Mesenchymal stem cell (in vitro differentiated cells and primary cell): ENCODE data around the gene KRT20.

Experiments
- DNase-seq: peaks from one replicate; pipeline ENCODE4 v3.0.0-alpha.2; 2013
- H2AFZ ChIP-seq: one replicate; pipeline ENCODE4 v1.6.1; 2013; ENCODE audit warnings: low read depth, mild to moderate bottlenecking, control low read depth, inconsistent platforms, low read length, moderate library complexity
- H2AK5ac ChIP-seq: 2 replicates; pipeline ENCODE4 v1.6.1; 2013; ENCODE audit warnings: low read length, moderate library complexity, mild to moderate bottlenecking, inconsistent platforms; ENCODE audit not compliant: severe bottlenecking
- H2BK120ac ChIP-seq: one replicate; pipeline ENCODE4 v1.6.1; 2013; ENCODE audit warnings: low read depth, mild to moderate bottlenecking, inconsistent platforms, low read length, moderate library complexity
- H2BK12ac ChIP-seq, 2 experiments: one replicate each; pipeline ENCODE4 v1.6.1; 2013; ENCODE audit warnings: inconsistent platforms in 2 of 2, low read length in 2 of 2, mild to moderate bottlenecking in 2 of 2, moderate library complexity in 2 of 2, control low read depth in 1 of 2
- H2BK15ac ChIP-seq: one replicate; pipeline ENCODE4 v1.6.1; 2013; ENCODE audit warnings: mild to moderate bottlenecking, low read depth, inconsistent platforms; ENCODE audit not compliant: poor library complexity, severe bottlenecking
- H2BK5ac ChIP-seq: 2 replicates; pipeline ENCODE4 v1.6.1; 2013; ENCODE audit warnings: low read depth, mild to moderate bottlenecking, low read length, control low read depth, inconsistent platforms; ENCODE audit not compliant: poor library complexity, severe bottlenecking
- H3K14ac ChIP-seq, 2 experiments: one replicate each; pipeline ENCODE4 v1.6.1; 2013; ENCODE audit warnings: inconsistent platforms in 2 of 2, low read length in 2 of 2, control low read depth in 1 of 2, mild to moderate bottlenecking in 1 of 2, moderate library complexity in 1 of 2
- H3K18ac ChIP-seq, 2 experiments: one replicate each; pipeline ENCODE4 v1.6.1; 2013; ENCODE audit warnings: inconsistent platforms in 2 of 2, low read length in 2 of 2, control low read depth in 1 of 2, low read depth in 1 of 2, mild to moderate bottlenecking in 1 of 2
- H3K23ac ChIP-seq, 2 experiments: one replicate each; pipeline ENCODE4 v1.6.1; 2013; ENCODE audit warnings: inconsistent platforms in 2 of 2, low read length in 2 of 2, mild to moderate bottlenecking in 2 of 2, moderate library complexity in 2 of 2, control low read depth in 1 of 2
- H3K27ac ChIP-seq: 2 replicates; pipeline ENCODE4 v1.5.1; 2013; ENCODE audit warnings: mild to moderate bottlenecking, moderate library complexity, low read length, control low read depth, inconsistent platforms; ENCODE audit not compliant: poor library complexity, severe bottlenecking
- H3K27me3 ChIP-seq, 2 experiments: 2 replicates each; pipeline versions ENCODE4 v1.6.1 to v1.7.0; 2013; ENCODE audit warnings: low read length in 2 of 2, mild to moderate bottlenecking in 2 of 2, moderate library complexity in 2 of 2, control low read depth in 1 of 2, inconsistent platforms in 1 of 2; ENCODE audit not compliant: control insufficient read depth in 1 of 2, insufficient read depth in 1 of 2
- H3K36me3 ChIP-seq, 2 experiments: 2 replicates each; pipeline versions ENCODE4 v1.6.1 to v1.7.0; 2013; ENCODE audit warnings: low read length in 2 of 2, control low read depth in 1 of 2, inconsistent platforms in 1 of 2, low read depth in 1 of 2, mild to moderate bottlenecking in 1 of 2; ENCODE audit not compliant: insufficient read depth in 2 of 2, control insufficient read depth in 1 of 2
- H3K4ac ChIP-seq, 2 experiments: one replicate each; pipeline ENCODE4 v1.6.1; 2013; ENCODE audit warnings: inconsistent platforms in 2 of 2, low read length in 2 of 2, mild to moderate bottlenecking in 2 of 2, moderate library complexity in 2 of 2, control low read depth in 1 of 2, low read depth in 1 of 2
- H3K4me1 ChIP-seq: 2 replicates; pipeline ENCODE4 v1.6.1; 2013; ENCODE audit warnings: low read depth, low read length, control low read depth; ENCODE audit not compliant: control insufficient read depth, insufficient read depth
- H3K4me2 ChIP-seq: 2 replicates; pipeline ENCODE4 v1.6.1; 2013; ENCODE audit warnings: low read length, mild to moderate bottlenecking, inconsistent platforms; ENCODE audit not compliant: poor library complexity, severe bottlenecking
- H3K4me3 ChIP-seq, 2 experiments: 2 replicates each; pipeline versions ENCODE4 v1.5.1 to v1.7.0; 2013; ENCODE audit warnings: low read length in 2 of 2, mild to moderate bottlenecking in 2 of 2, control low read depth in 1 of 2, low read depth in 1 of 2; ENCODE audit not compliant: insufficient read depth in 1 of 2
- H3K79me1 ChIP-seq: replicated peaks from 2 replicates; pipeline ENCODE4 v1.6.1; 2013; ENCODE audit warnings: mild to moderate bottlenecking, control low read depth, low read length, inconsistent platforms; ENCODE audit not compliant: poor library complexity, severe bottlenecking
- H3K9ac ChIP-seq: 2 replicates; pipeline ENCODE4 v1.7.0; 2013; ENCODE audit warnings: mild to moderate bottlenecking, low read length, moderate library complexity
- H3K9me3 ChIP-seq: 2 replicates; pipeline ENCODE4 v1.7.0; 2013; ENCODE audit warnings: mild to moderate bottlenecking, low read length; ENCODE audit not compliant: control insufficient read depth
- H4K8ac ChIP-seq: one replicate; pipeline ENCODE4 v1.6.1; 2013; ENCODE audit warnings: inconsistent platforms, mild to moderate bottlenecking, low read length, moderate library complexity
- H4K91ac ChIP-seq: one replicate; pipeline ENCODE4 v1.6.1; 2013; ENCODE audit warnings: mild to moderate bottlenecking, low read length, inconsistent platforms
- WGBS: methylation state at CpG from one replicate; pipeline ENCODE4 v1.1.7; 2013; ENCODE audit warnings: mixed read lengths; 5-methylcytosine and 5-hydroxymethylcytosine counted together

KRT20 gene

DNA sequence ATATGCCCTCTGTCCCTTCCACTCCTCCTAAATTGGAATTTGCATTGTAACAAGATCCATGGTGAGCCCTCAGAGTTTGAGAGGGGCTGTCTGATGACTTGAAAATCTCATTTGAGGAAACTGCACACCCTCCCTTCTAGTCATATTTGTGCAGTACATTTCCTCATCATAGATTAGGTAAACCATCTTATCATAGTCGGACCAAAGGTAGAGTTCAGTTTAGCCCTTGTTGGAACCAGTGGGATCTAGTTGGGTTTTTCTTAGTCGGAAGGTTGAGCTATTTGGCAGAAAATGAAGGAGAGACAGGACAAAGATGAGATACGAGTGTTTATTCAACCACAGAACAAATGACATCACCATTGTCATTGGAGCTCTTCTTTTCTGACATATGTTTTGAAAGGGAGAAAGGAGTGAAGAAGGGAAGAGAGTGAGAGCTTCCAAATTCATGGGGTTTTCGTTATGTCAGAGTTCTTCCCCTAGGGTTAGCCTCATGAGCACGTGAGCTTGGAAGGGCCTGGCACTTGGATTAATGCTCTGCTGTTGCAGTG lies 15.8 kb upstream of the KRT20 start:
- H3K18ac ChIP-seq, result no peak overlapping the region
- DNase-seq, result no peak
- H4K8ac ChIP-seq, result no peak overlapping the region
- peaks cover 0 to 4% of the 10 kb centered on the region in 2 experiments for H3K27me3 ChIP-seq
- H2BK120ac ChIP-seq, result no peak overlapping the region
- H3K14ac ChIP-seq, result no peak overlapping the region
- no peak overlapping the region for H3K4me2 ChIP-seq
- H3K4ac ChIP-seq, result no peak overlapping the region
- no peak overlapping the region for H3K9ac ChIP-seq
- 90% methylated on average over 3 of the region's 5 CpGs for WGBS
- H2BK12ac ChIP-seq, result no peak overlapping the region
- H3K36me3 ChIP-seq, result no peaks in the 10 kb centered on the region
- H3K9me3 ChIP-seq, result no peaks in the 10 kb centered on the region
- H3K27ac ChIP-seq, result no peak overlapping the region
- no peak overlapping the region for H4K91ac ChIP-seq
- H2AFZ ChIP-seq, result no peak overlapping the region
- H3K4me1 ChIP-seq, result peaks cover 11% of the 10 kb centered on the region
- no peak overlapping the region for H3K4me3 ChIP-seq
- no peak overlapping the region for H2BK15ac ChIP-seq
- peak overlapping the region; percentile 87 for H2AK5ac ChIP-seq
- H2BK5ac ChIP-seq, result no peak overlapping the region
- H3K79me1 ChIP-seq, result no peaks in the 10 kb centered on the region
- H3K23ac ChIP-seq, result no peak overlapping the region

DNA sequence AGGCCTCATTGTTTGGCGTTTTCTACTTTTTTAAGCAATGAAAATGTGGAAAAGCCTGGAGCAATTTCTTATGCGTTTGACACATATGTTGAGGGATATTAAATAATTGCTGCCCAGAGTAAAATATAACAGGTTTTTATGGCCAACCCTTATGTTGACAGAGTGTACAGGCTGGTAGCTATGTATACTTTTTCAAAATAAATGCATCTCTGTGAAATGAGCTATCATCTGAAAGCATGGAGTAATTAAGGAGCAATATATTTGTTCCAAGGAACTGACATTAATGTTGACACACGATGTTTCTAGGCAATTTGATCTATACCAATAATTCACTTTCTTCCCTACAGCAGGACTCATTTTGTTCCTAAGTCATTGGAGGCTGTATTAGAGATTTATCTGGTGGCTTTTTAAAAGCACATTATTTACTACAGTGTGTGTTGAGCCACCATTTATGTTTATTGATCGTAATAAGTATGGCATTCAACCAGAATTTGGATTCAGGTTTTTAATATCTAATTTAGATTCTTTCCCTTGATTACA lies 11.9 kb upstream of the KRT20 start:
- 96% methylated on average over 3 of the region's 4 CpGs for WGBS
- no peak overlapping the region for H3K14ac ChIP-seq
- H2AK5ac ChIP-seq, result no peak overlapping the region
- H2BK12ac ChIP-seq, result no peak overlapping the region
- H4K91ac ChIP-seq, result no peak overlapping the region
- H3K9ac ChIP-seq, result no peak overlapping the region
- no peak overlapping the region for H3K18ac ChIP-seq
- no peak overlapping the region for H2BK5ac ChIP-seq
- no peak overlapping the region for H3K4me2 ChIP-seq
- H3K4ac ChIP-seq, result no peak overlapping the region
- no peak for DNase-seq
- no peak overlapping the region for H3K4me3 ChIP-seq
- no peak overlapping the region for H3K27ac ChIP-seq
- H3K27me3 ChIP-seq, result peaks cover 0 to 19% of the 10 kb centered on the region in 2 experiments
- H2AFZ ChIP-seq, result no peak overlapping the region
- peaks cover 5% of the 10 kb centered on the region for H3K4me1 ChIP-seq
- H2BK15ac ChIP-seq, result no peak overlapping the region
- H3K9me3 ChIP-seq, result no peaks in the 10 kb centered on the region
- H3K79me1 ChIP-seq, result no peaks in the 10 kb centered on the region
- H3K36me3 ChIP-seq, result no peaks in the 10 kb centered on the region
- no peak overlapping the region for H2BK120ac ChIP-seq
- no peak overlapping the region for H3K23ac ChIP-seq
- no peak overlapping the region for H4K8ac ChIP-seq

DNA sequence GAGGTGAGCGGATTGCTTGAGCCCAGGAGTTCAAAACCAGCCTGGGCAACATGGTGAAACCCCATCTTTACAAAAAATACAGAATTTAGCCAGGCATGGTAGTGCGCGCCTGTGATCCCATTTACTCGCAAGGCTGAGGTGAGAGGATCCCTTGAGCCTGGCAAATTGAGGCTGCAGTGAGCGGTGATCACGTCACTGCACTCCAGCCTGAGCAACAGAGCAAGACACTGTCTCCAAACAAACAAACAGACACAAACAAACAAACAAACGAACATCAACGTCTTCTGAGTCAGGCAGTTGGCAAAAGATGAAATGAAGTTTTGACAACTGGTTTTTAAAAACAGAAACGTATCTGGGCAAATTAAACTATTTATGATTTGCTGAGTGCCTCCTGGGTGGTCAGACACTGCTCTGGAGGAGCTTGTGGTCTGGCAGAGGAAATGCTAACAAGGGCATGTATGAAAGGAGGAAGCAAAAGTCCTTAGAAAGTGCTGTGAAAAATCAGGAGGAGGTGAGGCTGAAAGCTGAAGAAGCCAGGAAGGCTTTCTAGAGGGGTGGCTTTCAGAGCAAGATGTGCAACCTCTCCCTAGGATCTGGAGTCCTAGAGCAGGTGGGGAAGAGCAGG lies 10.2 kb upstream of the KRT20 start:
- H3K27me3 ChIP-seq, result peaks cover 0 to 19% of the 10 kb centered on the region in 2 experiments
- no peak overlapping the region for H2BK5ac ChIP-seq
- no peak overlapping the region for H2BK120ac ChIP-seq
- no peak overlapping the region for H2BK15ac ChIP-seq
- no peak overlapping the region for H3K4me2 ChIP-seq
- H3K23ac ChIP-seq, result no peak overlapping the region
- no peaks in the 10 kb centered on the region for H3K79me1 ChIP-seq
- H2AFZ ChIP-seq, result no peak overlapping the region
- no peak overlapping the region for H3K4me3 ChIP-seq
- no peak overlapping the region for H2BK12ac ChIP-seq
- WGBS, result 79% methylated on average over 9 of the region's 9 CpGs
- H2AK5ac ChIP-seq, result peak overlapping the region; percentile 83
- H3K18ac ChIP-seq, result no peak overlapping the region
- H3K27ac ChIP-seq, result no peak overlapping the region
- no peak overlapping the region for H3K9ac ChIP-seq
- H3K9me3 ChIP-seq, result no peaks in the 10 kb centered on the region
- H3K36me3 ChIP-seq, result no peaks in the 10 kb centered on the region
- no peak overlapping the region for H4K8ac ChIP-seq
- H4K91ac ChIP-seq, result no peak overlapping the region
- no peak overlapping the region for H3K14ac ChIP-seq
- DNase-seq, result no peak
- no peak overlapping the region for H3K4ac ChIP-seq
- peaks cover 4% of the 10 kb centered on the region for H3K4me1 ChIP-seq

DNA sequence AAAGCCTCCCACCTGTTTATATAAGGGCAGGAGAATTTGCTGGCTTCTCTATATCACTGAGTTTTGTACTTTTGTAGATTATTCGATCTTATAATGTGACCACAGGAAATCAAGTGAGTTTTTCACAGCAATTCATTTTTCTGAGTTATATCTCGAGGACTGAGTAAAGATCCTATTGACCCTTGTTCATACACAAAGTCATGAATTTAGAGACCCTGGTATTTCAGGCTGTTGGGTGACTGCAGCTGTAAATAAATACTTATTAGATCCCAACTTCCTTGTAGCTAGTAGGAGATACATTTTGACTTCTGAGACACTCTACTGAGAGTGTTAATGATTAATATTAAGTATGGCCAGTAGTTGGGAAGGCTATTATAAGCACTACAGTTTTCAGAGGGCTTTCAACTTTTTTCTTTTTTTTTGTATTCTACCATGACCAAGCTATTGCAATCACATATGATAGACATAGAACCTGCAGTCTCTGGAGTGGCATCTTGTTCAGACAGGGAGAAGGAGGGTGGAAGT lies 3.2 kb upstream of the KRT20 start:
- no peak overlapping the region for H3K9ac ChIP-seq
- no peak overlapping the region for H2AK5ac ChIP-seq
- H3K9me3 ChIP-seq, result no peaks in the 10 kb centered on the region
- H3K14ac ChIP-seq, result no peak overlapping the region
- H3K79me1 ChIP-seq, result no peaks in the 10 kb centered on the region
- no peak overlapping the region for H4K8ac ChIP-seq
- no peaks in the 10 kb centered on the region for H3K36me3 ChIP-seq
- no peak overlapping the region for H3K23ac ChIP-seq
- no peak overlapping the region for H2AFZ ChIP-seq
- peaks cover 2% of the 10 kb centered on the region for H3K4me1 ChIP-seq
- no peak overlapping the region for H3K4me3 ChIP-seq
- H2BK15ac ChIP-seq, result no peak overlapping the region
- H3K18ac ChIP-seq, result no peak overlapping the region
- no peak overlapping the region for H4K91ac ChIP-seq
- WGBS, result 67% methylated on average over 1 of the region's 2 CpGs
- H3K4me2 ChIP-seq, result no peak overlapping the region
- H3K27ac ChIP-seq, result peak overlapping the region; percentile 23
- H3K4ac ChIP-seq, result no peak overlapping the region
- H3K27me3 ChIP-seq, result peaks cover 0 to 12% of the 10 kb centered on the region in 2 experiments
- no peak overlapping the region for H2BK120ac ChIP-seq
- DNase-seq, result no peak
- H2BK5ac ChIP-seq, result no peak overlapping the region
- H2BK12ac ChIP-seq, result no peak overlapping the region
